GM08714 (cell line): Measurements from ENCODE around the gene OCEL1.
A peak's percentile ranks its signal among the peaks of the same experiment; 100 is the strongest.
"Not testable (repeated sequence)": the region's sequence is repeated elsewhere in the genome, so short reads cannot be mapped to it uniquely, and the experiment has no call there.

Source experiments
- H3K4me3 ChIP-seq: fragments of 200-500 bp; sonication (Bioruptor generic); 2 replicates; pipeline ENCODE4 v1.5.1; 2014; ENCODE audit warnings: mild to moderate bottlenecking, low read length, inconsistent platforms
- ZNF274 ChIP-seq: IDR thresholded peaks from 2 replicates; pipeline ENCODE4 v1.6.1; 2012; ENCODE audit warnings: mild to moderate bottlenecking, low read depth, low read length

OCEL1 gene

DNA sequence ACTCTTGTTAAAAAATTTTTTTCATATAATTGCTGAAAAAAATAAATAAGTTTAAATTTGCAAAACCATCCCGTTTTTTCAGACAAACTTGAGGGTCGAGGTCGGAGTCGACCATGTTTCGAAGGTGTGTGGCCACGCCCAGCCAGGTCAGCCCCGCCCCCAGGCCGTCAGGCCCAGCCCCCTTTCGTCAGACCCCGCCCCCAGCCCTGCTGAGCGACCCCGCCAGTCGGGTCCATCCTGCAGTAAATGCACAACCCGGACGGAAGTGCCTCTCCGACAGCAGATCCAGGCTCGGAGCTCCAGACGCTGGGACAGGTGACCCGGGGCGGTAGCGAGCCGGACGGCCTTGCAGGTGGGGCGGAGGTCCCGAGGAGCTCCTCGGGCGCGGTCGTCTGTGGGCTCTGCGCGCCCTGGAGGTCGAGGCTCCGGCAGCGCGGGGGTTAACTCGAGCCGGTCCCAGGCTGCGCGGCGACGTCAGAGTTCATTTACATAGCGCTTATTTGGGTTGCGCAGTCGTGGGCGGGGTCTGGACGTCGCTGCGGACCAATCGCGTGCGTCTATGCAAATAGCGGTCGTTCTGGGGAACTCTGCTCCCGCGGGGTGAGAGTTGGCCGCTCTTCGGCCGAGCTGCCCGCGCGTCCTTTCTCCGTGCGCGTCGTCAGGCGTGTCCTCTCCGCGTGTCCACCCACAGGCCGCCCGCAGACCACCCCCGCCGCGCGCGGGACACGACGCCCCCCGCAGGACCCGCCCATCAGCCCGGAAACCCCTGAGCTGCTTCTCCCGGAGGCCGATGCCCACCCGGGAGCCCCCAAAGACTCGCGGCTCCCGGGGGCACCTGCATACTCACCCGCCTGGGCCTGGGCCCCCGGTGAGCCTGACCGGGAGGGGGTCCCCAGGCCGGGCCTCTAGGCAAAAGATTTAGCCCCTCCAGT lies at the start of gene OCEL1:
OCEL1 (plus strand) TSS at position 225 of the 932 bp plus-strand sequence; CDS start at position 247, 22 bp downstream.
- TF ChIP-seq ZNF274, result no peak
- H3K4me3 ChIP-seq, result peak within 1 kb of the TSS; percentile 71

GRCh38 chr19:17178291-17178690 lies 47.7 kb upstream of the OCEL1 start:
- H3K4me3 ChIP-seq, result no peak overlapping the region
- TF ChIP-seq ZNF274, result no peak

- TF ChIP-seq ZNF274, result no peak
These were observed 44.9 kb upstream of the OCEL1 start for GRCh38 chr19:17180997-17181702.

DNA sequence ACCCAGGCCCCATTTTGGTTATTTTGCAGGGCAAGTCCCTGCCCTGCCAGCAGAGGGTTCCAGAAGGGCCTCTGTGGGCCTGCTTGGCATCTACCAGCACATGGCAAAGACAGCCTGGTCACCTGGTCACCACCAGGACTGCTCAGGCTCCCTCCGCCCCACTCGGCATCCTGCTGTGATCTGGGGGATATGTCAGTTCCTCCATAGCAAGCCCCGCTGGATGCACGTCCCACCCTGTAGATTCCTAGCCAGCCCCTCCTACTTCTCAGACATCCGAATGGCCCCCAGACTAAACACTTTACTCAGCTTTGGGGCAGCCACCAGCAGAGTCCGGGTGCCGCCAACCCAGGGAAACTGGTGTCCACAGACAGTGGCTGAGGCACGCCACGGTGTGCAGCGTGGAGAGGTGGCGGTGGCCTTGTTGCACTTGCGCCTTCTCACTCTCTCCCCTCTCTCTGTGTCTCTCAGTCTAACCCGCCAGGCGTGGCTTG lies 42.7 kb upstream of the OCEL1 start:
- peak overlapping the region; percentile 13; the same call in 1 of the 2 replicates for H3K4me3 ChIP-seq
- no peak for TF ChIP-seq ZNF274

More at GRCh38 chr19:17180997-17181702, 44.9 kb upstream of the OCEL1 start:
- no peak overlapping the region for H3K4me3 ChIP-seq

- TF ChIP-seq ZNF274, result no peak
- peak overlapping the region; percentile 13; the same call in 1 of the 2 replicates for H3K4me3 ChIP-seq
These were observed 42.1 kb upstream of the OCEL1 start for GRCh38 chr19:17183858-17184321.

- no peak overlapping the region; the same call in 1 of the 2 replicates for H3K4me3 ChIP-seq
- TF ChIP-seq ZNF274, result no peak
These were observed 41.6 kb upstream of the OCEL1 start for GRCh38 chr19:17184371-17184841.

DNA sequence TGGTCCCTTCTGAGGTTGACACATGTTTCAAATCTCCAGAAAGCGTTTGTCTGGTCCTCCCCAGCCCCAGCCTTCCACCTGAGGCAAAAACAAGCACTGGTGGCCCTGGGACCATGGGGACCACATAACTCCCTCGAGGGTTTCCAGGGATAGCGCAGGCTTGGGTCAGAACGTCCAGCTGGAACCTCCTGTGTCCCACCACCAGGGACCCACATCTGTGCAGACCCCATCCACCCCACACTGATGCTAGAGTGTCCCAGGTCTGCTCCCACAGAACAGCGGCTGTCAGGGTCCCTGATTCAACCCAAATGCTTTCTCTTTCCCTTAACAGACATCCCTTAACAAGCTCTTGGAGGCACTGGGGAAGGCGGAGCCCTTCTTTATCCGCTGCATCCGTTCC lies 40.4 kb upstream of the OCEL1 start:
- no peak overlapping the region for H3K4me3 ChIP-seq
- no peak for TF ChIP-seq ZNF274

DNA sequence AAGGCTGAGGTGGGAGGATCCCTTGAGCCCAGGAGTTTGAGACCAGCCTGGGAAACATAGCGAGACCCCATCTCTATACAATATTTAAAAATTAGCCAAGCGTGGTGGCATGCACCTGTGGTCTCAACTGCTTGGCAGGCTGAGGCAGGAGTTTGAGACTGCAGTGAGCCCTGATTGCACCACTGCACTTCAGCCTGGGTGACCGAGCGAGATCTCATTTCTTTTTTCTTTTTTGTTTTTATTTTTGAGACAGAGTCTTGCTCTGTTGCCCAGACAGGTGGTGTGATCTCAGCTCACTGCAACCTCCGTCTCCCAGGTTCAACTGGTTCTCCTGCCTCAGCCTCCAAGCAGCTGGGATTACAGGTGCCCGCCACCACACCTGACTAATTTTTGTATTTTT lies 34.3 kb upstream of the OCEL1 start:
- not testable (repeated sequence) for H3K4me3 ChIP-seq

GRCh38 chr19:17192751-17193150 lies 33.3 kb upstream of the OCEL1 start:
- no peak overlapping the region for H3K4me3 ChIP-seq
- no peak for TF ChIP-seq ZNF274

DNA sequence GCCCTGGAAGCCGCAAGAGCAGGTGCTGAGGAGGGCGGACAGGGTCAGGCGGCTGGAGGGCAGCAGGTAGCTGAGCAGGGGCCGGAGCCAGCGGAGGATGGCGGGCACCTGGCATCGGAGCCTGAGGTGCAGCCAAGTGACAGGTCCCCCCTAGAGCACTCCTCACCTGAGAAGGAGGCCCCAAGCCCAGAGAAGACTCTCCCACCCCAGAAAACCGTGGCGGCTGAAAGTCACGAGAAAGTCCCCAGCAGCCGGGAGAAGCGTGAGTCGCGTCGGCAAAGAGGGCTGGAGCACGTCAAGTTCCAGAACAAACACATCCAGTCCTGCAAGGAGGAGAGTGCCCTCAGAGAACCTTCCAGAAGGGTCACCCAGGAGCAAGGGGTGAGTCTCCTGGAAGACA lies 31.4 kb upstream of the OCEL1 start:
- no peak for TF ChIP-seq ZNF274
- no peak overlapping the region for H3K4me3 ChIP-seq

- H3K4me3 ChIP-seq, result no peak overlapping the region
- TF ChIP-seq ZNF274, result no peak
These were observed 30.9 kb upstream of the OCEL1 start for GRCh38 chr19:17195106-17195505.

DNA sequence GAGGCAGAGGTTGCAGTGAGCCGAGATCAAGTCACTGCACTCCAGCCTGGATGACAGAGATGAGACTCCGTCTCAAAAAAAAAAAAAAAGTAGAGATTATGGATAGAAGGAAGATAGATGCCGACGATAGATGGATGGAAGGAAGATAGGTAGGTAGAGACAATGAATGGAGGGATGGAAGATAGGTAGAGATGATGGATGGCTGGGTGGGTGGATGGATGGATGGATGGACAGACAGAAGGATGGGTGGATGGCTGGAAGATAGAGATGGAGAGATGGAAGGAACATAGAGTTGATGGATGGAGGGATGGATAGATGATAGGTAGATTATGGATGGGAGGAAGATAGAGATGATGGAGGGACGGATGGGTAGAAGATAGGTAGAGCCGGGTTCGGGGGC lies 29.4 kb upstream of the OCEL1 start:
- no peak for TF ChIP-seq ZNF274
- no peak overlapping the region for H3K4me3 ChIP-seq

- no peak overlapping the region for H3K4me3 ChIP-seq
- TF ChIP-seq ZNF274, result no peak
These were observed 28.4 kb upstream of the OCEL1 start for GRCh38 chr19:17197666-17198065.

- no peak for TF ChIP-seq ZNF274
These were observed 25.5 kb upstream of the OCEL1 start for GRCh38 chr19:17200408-17201079.

GRCh38 chr19:17202249-17202648 lies 23.8 kb upstream of the OCEL1 start:
- TF ChIP-seq ZNF274, result no peak
- no peak overlapping the region for H3K4me3 ChIP-seq

More at GRCh38 chr19:17200408-17201079, 25.5 kb upstream of the OCEL1 start:
- no peak overlapping the region for H3K4me3 ChIP-seq
